ENCODE results near the gene ABHD17B.
A peak's percentile ranks its signal among the peaks of the same experiment; 100 is the strongest.

ABHD17B gene

DNA sequence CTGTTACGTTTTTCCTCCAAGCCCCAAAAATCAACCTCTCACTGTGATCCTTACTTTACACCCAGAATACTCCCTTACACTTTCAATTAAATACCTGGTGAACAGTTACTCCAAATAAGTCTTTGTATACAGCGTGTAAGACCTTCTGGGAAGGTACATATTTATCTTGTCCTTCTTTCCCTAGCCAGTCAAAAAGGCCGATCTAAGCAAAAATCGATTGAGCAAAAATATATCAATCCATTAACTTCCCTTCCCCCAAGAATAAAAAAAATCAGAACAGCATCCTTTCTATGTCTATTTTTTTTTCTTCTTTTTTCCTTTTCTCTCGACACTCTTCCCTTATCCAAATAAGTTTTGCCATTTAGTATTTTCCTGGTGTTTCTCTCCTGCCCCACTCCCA lies 71.3 kb downstream of the ABHD17B start:
- Histone ChIP-seq H3F3A (ENCODE audit: low read depth) (no peaks in the 10 kb centered on the region), H3K9me2 (replicated peaks; ENCODE audit: low read depth, low read length) (no peaks in the 10 kb centered on the region), H3K4me1 (ENCODE audit: insufficient read depth, low read length, poor library complexity, severe bottlenecking) (no peaks in the 10 kb centered on the region), H3K4me3 (ENCODE audit: low read length, poor library complexity, severe bottlenecking) (no peak overlapping the region), H3K9ac (ENCODE audit: low read depth, low read length, poor library complexity, severe bottlenecking) (no peak overlapping the region), H3K9me3 (ENCODE audit: insufficient read depth, low read depth, low read length) (no peaks in the 10 kb centered on the region; the same call in 1 of the 2 replicates), H4K20me1 (ENCODE audit: insufficient read depth, low read length, poor library complexity, severe bottlenecking) (no peaks in the 10 kb centered on the region), H3K4me2 (ENCODE audit: low read depth, low read length, poor library complexity, severe bottlenecking) (no peak overlapping the region), H3K27me3 (ENCODE audit: insufficient read depth, low read length, poor library complexity, severe bottlenecking) (no peaks in the 10 kb centered on the region), H3K79me2 (ENCODE audit: insufficient read depth, low read length) (no peaks in the 10 kb centered on the region), H2AFZ (ENCODE audit: low read length) (no peak overlapping the region), H3K36me3 (ENCODE audit: insufficient read depth, low read length) (no peaks in the 10 kb centered on the region)
- no peak for TF ChIP-seq EZH2phosphoT487 (IDR thresholded peaks at IDR 0.05; ENCODE audit: borderline replicate concordance)
- no peak for TF ChIP-seq CTCF (conservative IDR thresholded peaks at IDR 0.05; ENCODE audit: low read length)

DNA sequence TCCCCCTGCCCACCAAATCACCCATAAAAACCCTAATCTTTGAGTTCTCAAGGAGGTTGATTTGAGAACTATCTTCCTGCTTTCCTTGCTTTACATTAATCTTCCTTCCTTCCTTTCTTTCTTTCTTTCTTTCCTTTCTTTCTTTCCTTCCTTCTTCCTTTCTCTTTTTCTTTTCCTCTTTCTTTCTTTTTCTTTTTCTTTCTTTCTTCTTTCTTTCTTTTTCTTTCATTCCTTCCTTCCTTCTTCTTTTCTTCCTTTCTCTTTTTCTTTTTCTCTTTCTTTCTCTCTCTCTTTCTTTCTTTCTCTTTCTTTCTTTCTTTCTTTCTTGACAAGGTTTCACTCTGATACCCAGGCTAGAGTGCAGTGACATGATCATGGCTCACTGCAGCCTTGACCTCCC lies 75.4 kb downstream of the ABHD17B start:
- no peak for TF ChIP-seq CTCF (conservative IDR thresholded peaks at IDR 0.05; ENCODE audit: low read length)
- H3K79me2 ChIP-seq (ENCODE audit: insufficient read depth, low read length), result no peaks in the 10 kb centered on the region
- no peak overlapping the region for H3K9ac ChIP-seq (ENCODE audit: low read depth, low read length, poor library complexity, severe bottlenecking)

GRCh38 chr9:71830929-71831328 lies 80.1 kb downstream of the ABHD17B start:
- Histone ChIP-seq H3K9me3 (ENCODE audit: insufficient read depth, low read depth, low read length) (no peaks in the 10 kb centered on the region; the same call in 1 of the 2 replicates), H3K9me2 (replicated peaks; ENCODE audit: low read depth, low read length) (no peaks in the 10 kb centered on the region), H3K79me2 (ENCODE audit: insufficient read depth, low read length) (no peaks in the 10 kb centered on the region), H3F3A (ENCODE audit: low read depth) (no peaks in the 10 kb centered on the region), H3K4me1 (ENCODE audit: insufficient read depth, low read length, poor library complexity, severe bottlenecking) (peaks cover 7% of the 10 kb centered on the region), H3K9ac (ENCODE audit: low read depth, low read length, poor library complexity, severe bottlenecking) (no peak overlapping the region), H3K36me3 (ENCODE audit: insufficient read depth, low read length) (no peaks in the 10 kb centered on the region), H3K27me3 (ENCODE audit: insufficient read depth, low read length, poor library complexity, severe bottlenecking) (no peaks in the 10 kb centered on the region), H3K4me2 (ENCODE audit: low read depth, low read length, poor library complexity, severe bottlenecking) (peak overlapping the region; percentile 42), H4K20me1 (ENCODE audit: insufficient read depth, low read length, poor library complexity, severe bottlenecking) (no peaks in the 10 kb centered on the region), H2AFZ (ENCODE audit: low read length) (0 out of 2 replicates have a peak overlapping the region, but pooled peaks have one; percentile 52), H3K4me3 (ENCODE audit: low read length, poor library complexity, severe bottlenecking) (no peak overlapping the region)
- TF ChIP-seq EZH2phosphoT487 (IDR thresholded peaks at IDR 0.05; ENCODE audit: borderline replicate concordance) (no peak), CTCF (conservative IDR thresholded peaks at IDR 0.05; ENCODE audit: low read length) (no peak)

More for the DNA sequence above, 75.4 kb downstream of the ABHD17B start:
- Histone ChIP-seq H3F3A (ENCODE audit: low read depth) (no peaks in the 10 kb centered on the region), H3K9me3 (ENCODE audit: insufficient read depth, low read depth, low read length) (no peaks in the 10 kb centered on the region; the same call in 1 of the 2 replicates), H3K4me3 (ENCODE audit: low read length, poor library complexity, severe bottlenecking) (no peak overlapping the region), H2AFZ (ENCODE audit: low read length) (no peak overlapping the region), H3K4me1 (ENCODE audit: insufficient read depth, low read length, poor library complexity, severe bottlenecking) (peaks cover 7% of the 10 kb centered on the region), H3K4me2 (ENCODE audit: low read depth, low read length, poor library complexity, severe bottlenecking) (no peak overlapping the region), H3K27me3 (ENCODE audit: insufficient read depth, low read length, poor library complexity, severe bottlenecking) (no peaks in the 10 kb centered on the region), H3K36me3 (ENCODE audit: insufficient read depth, low read length) (no peaks in the 10 kb centered on the region), H3K9me2 (replicated peaks; ENCODE audit: low read depth, low read length) (no peaks in the 10 kb centered on the region), H4K20me1 (ENCODE audit: insufficient read depth, low read length, poor library complexity, severe bottlenecking) (no peaks in the 10 kb centered on the region)
